GM19351 (cell line): ENCODE results near the gene RAPH1.

Source experiments
- ATAC-seq: cut with Tn5 transposase; IDR thresholded peaks from one replicate; pipeline ENCODE4 v1.9.1; 2021; ENCODE audit warnings: mild to moderate bottlenecking, moderate library complexity; ENCODE audit not compliant: unreplicated experiment

The RAPH1 gene

DNA sequence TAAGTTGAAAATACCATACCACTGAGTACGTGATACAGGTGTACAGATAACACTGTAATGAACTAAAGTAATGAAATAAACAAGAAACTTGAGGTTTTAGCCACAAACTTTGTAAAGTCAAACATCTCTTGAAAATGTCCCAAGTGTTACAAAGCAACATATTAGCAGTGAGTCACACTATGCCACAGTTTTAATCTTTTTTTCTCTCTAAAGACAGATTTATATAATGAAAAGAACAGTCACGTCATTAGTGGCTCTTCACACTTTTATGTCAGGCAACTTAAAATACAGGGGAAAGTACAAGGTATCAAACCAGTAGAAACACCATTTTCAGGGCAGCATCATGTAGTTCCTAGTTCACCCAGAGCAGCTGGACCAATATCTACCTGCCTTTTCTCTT lies 42.1 kb downstream of the RAPH1 start:
- peak; percentile 53 for ATAC-seq

DNA sequence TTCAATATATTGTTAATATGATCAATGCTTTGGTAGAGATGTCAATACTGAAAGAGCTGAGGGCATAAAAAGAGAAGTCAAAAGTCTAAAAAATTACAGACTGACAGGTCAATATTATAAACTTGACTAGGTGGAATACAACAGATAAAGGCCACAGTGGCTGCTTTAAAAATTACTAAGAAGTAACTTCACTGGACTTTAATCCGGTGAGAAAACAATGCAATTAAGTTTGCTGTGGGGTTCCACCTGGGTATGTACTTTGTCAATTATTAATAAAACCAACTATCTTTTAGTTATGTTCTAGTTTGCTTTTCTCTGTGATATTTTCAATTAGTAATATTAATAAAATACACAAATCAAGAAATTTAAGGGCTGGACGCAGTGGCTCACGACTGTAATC lies 44.7 kb downstream of the RAPH1 start:
- ATAC-seq, result no peak

DNA sequence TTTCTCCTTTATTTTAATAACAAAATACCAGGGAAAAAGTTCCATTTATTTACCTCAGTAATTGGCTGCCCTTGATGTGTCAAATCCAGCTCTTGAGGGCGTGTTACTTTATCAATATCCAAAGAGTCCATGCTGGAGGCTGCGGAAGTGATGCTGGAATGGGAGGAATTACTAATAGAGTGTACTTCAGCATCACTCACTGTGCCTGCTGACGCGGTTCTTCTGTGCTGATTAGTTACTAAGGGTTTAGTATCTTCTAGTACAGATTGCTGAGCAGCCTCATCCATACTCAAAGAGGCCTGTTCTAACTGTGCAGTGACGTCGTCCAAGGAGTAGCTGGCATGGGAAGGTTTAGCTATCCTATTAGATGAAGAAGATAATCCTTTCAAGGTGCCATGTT lies 45.6 kb downstream of the RAPH1 start:
- no peak for ATAC-seq

DNA sequence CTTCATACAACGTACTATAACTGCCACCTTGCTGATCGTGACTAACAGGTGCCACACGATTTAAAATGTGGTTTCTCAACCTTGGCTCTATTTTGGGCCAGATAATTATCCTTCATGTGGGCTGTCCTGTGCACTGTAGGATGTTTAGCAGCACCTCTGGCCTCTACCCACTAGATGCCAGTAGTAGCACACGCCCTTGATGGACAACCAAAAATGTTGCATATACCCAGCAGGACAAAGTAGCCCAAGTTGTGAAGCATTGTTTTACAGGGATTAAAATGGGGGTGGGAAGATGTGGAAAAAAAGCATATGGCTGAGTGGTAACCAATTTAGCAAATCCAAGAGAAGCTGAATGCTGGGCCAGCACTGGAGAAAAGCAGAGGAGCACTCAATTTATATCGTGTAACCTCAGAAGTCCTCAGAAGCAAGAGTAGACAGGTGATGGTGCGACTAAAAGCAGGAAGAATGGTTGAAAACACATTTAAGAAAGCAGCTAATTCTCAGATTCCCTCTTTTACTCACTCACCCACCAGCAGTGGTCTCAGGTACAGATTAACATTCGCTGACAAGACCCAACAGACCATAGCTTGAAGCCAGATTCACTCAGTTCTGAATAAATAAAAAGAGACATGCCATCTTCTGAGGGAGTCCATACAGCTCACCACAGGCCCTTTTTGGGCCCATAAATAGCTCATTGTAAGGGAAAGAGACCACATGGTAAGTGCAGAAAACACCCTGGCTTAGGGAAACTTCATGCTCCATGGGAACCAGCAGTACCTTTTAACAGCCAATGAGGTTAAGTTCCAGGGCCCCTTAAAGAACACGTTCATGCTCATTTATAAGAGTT lies 50.6 kb downstream of the RAPH1 start:
- ATAC-seq, result peak; percentile 89

DNA sequence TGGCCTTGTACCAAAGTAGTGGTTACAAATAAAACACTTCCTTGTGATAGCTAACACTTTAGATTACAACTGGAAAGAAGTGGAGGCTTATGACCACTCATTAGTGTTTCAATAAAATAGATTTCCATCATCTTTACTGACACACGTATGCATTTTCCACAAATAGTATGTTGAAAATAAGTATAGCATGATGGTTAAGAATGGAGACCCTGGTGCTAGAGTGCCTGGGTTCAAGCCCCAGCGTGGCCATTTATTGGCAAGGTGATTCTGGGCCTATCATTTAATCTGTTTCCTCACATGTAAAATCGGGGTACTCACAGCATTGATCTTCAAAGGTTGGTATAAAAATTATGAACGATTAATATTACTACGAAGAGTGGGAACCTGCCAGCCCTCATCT lies 54.5 kb downstream of the RAPH1 start:
- ATAC-seq, result no peak

DNA sequence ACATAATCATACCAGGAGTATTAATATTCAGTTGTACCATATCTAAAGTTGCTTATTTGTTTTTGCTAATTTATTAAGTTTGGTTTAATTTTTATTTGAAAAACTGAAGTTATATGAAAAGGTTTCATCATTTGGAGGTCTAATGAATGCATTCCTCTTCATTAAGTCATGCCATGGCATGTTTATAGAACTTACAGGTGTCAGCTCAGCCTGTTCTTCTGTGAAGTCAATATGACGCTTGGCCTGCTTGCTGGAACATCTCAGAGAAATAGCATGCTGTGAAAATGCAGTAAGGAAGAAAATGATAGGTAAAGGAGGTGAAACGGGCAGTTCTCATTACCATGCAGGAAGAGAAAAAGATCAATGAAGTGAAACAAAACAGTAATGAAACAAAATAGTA lies 58.2 kb downstream of the RAPH1 start:
- ATAC-seq, result no peak

DNA sequence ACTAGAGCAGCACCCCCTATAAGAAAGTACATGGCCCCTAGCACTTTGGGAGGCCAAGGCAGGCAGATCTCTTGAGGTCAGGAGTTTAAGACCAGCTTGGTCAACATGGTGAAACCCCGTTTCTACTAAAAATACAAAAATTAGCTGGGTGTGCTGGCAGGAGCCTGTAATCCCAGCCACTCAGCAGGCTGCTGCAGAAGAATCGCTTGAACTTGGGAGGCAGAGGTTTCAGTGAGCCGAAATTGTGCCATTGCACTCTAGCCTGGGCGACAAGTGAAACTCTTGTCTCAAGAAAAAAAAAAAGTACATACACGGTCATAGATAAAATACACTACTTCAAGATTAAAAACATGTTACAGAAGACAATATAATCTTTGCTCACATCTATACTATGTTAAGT lies 63.8 kb downstream of the RAPH1 start:
- ATAC-seq, result no peak

DNA sequence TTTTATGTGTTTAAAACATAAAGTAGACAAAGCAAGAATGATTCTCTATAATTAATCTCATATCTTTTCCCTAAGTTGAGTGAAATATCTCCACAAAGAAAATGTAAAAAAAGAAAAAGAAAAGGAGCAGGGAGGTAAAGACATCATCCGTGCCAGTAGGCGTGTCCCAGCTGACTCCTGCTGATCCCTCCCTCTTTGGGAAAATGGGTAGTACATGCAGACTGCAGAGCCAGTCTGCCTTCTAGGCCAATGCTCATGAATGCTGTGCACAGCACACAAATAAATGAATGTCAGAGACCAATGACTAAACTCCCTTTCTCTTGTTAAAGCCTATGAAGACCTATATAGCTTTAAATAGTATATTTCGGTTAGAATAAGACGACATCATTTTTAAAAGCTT lies 64.7 kb downstream of the RAPH1 start:
- ATAC-seq, result no peak

DNA sequence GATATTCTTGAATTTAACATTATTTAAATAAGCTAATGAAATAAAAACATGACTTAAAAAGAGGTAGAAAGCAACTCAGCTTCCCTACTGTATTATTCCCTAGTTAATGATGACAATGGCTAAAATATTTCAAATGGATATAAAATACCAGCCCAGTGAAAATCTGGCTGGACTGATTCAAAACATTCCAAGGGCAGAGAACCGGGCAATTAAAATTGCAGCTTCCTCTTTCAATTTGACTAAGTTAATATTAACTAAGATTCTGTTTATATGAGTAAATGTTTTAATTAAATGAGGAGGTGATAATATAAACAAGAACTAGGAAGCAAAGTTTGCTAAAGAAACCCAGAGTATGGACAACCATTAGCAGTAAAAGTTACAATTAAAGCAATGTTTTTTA lies 65.6 kb downstream of the RAPH1 start:
- no peak for ATAC-seq

DNA sequence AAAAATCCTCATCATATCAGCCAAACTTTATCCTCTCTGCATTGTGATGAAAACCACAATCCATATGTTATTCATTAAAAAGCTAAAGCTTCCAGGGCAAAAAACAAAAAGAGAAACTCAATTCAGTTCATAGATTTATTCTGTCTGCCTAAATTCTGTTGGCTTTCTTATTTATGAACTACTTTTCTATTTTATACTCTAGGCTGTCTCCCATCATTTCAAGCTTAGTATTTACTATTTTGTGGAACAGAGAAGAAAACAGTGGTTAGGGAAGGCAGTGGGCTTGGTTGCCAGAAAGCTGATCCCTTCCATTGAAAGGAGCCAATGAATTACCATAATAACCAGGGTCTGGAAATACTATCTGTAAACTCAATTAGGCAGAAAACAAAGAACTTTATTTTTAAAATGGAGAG lies 71.8 kb downstream of the RAPH1 start:
- ATAC-seq, result no peak

DNA sequence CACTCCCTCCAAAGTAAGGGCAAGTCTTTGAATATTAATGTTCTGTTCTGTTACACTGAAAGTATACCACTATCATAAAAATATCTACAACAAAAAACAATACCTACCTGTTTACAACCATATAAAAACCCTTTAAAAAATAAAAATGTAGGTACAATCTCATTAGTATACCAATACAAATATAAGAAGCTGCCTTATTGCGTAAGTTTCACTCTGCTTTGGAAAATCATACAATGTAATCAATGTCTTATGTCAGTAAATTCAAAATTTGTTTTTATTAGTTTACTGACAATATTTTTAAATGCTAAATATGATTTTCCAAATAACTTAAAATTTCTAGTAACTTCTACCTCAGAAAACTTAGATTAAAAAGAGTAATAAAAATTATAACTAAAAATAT lies 72.8 kb downstream of the RAPH1 start:
- ATAC-seq, result no peak

DNA sequence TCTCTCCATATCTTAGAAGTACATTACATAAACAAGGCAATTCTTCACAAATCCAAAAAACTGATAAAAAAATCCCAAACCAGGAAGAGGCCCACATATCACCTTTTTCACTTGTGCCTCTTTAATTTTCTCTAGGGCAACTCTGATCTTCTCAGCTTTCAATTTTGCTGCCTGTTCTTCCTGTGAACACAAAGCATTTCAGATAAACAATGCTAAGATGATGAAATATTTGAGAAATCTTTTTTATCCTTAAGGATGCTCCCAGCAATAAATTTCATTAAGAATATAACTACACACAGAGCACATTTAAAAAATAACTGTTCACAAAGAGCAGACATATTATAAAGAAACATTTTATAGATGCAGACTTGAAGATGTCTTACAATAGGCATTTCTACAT lies 73.4 kb downstream of the RAPH1 start:
- ATAC-seq, result no peak

DNA sequence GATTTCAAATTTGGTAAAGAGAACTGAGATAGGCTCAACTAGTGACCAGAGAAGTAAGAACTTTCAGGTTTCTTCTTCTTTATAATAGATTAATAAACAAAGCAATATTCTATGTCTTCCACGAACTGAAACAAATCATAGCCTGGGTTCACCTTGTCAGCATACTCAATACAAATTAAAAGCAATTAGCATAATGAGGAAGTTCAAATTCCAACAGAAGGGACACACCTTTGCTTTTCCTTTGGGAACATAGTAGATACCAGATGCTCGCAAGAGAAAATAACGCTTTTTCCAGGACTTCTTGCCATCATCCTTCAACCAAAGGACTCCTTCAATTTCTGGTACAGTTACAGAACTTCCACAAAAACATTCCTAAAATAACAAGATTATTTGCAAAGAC lies 79.9 kb downstream of the RAPH1 start:
- no peak for ATAC-seq

DNA sequence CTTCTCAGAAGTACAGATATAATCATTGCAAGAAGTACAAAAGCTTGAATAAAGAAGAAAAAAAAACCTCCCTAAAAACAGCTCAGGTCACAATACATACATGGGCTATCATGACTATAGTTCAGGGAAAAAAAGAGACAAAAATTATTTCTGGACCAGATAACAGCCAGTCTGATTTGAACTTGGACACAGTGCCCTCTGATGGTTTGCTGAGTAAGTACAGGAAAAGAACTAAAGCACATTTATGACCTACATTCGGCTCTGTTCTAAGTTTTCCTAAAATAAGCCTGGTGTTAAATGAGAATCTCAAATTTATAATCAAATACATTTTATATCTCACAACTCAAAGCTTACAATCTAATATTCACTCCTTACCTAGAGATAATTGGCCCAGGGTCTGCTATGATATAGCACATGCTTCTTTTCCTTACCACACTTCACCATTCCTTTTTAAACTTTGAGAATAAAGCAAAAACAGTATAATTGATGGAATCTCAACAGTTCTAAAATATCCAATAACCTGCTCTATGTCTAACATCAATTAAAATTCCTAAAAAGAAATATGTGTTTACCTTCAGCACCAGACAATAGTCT lies 81.1 kb downstream of the RAPH1 start:
- ATAC-seq, result no peak

DNA sequence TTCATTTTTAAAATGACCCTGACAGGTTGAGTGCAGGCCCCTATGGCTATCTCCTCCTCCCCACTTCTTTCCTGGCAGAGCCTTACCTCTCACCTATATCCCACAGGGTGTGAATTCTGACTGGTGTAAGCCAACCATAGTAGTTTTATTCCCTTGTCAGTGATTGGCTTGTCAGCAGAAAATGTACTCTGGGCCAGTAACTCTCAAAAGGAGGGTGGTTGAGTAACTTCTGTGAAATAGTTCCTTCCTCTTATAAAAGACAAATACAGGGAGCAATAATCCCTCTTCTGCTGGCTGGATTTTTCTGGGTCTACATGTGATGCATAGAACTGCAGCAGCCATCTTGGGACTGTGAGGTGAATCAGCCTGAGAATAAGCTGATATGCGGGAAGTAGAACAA lies 83.4 kb downstream of the RAPH1 start:
- no peak for ATAC-seq

DNA sequence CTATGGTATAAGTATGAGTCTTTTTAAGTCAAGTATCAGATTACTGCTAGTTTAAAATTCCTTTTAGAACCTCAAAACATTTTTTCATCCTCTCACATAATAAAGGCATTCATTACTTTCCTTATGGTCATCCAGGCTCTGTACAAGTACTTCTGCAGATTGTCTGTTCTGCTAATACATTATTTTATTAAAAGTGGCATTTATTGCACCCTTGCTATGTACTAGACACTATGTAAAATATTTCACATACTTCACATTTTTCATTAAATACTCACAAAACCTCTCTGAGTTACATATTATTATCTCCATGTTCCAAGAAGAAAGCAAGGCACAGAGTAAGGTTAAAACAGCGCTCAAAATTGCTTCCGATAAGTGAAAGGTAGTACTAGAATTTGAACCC lies 84.1 kb downstream of the RAPH1 start:
- no peak for ATAC-seq

DNA sequence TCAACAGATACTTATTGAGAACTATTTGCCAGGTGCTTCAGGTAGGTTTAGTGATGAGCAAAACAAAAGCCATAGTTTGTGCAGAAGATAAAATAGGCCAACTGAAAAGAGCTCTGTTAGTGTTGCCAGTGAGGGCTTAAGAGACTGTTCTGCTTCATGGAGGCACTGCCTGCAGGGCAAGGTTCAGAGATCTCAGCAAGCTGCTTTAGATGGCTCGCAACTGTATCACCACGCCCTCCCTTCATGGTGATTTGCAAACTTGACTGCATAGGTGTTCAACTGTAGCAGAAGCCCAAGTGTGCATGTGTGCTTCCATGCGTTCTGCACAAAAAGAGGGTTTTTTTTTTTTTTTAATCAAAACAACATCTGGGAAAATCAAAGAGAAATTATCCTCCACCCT lies 84.5 kb downstream of the RAPH1 start:
- no peak for ATAC-seq

DNA sequence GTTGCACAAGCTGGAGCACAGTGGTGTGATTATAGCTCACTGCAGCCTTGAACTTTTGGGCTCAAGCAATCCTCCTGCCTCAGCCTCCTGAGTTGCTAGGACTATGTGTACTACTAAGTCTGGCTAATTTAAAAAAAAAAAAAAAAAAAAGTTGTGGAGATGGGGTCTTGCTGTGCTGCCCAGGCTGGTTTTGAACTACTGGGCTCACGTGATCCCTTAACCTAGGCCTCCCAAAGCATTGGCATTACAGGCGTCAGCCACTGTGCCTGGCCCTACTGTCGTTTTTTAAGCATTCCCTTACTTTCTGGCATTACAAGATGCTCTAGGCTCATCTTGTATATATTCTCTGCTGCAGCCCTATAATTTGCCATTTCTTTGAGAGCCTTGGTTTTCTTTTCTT lies 88.3 kb downstream of the RAPH1 start:
- ATAC-seq, result no peak

DNA sequence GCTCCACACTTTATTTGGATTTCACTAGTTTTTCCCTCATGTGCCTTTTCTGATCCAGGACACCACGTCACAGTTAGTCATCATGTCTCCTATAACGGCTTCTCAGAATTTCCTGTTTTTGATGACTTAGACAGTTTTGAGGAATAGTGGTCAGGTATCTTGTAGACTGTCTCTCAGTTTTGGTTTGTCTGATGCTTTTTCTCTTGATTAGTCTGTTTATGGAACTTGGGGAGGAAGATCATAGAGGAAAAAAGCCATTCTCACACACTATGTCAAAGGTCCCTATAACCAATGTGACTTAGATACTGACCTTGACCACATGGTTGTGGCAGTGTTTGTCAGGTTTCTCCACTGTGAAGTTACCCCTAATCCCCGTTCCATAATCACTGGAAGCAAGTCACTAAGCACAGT lies 89.0 kb downstream of the RAPH1 start:
- no peak for ATAC-seq

DNA sequence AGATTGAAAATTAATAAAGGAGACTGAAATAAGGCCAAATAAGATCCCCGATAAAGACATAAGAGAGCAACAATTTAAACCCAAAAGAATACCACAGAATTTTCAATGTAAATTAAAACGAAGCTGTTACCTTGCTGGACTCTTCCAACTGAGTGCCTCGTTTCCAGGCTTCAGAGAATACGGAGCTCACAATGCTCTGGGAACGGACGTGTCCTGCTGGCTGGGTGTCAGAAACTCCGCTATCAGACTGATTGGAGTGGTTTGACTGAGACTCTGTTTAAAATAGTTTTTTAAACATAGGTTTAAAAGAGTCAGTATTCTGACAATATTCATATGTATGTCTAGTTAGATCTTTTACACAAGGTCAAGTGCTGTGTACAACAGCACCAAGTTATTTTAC lies 90.4 kb downstream of the RAPH1 start:
- no peak for ATAC-seq

DNA sequence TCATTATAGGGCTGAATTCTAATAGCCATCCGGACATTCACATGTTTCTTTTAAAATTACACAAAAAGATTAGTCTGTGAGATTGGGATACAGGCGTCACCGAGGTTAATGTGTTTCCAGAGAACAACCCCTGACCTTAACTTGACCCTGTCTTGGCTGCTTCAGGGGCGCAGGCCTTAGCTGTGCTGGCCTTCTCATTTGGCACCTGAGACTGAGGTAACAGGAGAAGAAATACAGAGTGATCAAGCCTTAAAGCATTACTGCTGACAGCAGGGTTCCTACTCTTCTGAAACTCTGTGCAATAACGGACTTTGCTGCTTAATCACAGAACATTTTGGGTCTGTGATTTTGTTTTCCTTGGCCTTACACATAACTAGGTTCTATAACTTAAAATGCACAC lies 92.6 kb downstream of the RAPH1 start:
- no peak for ATAC-seq

DNA sequence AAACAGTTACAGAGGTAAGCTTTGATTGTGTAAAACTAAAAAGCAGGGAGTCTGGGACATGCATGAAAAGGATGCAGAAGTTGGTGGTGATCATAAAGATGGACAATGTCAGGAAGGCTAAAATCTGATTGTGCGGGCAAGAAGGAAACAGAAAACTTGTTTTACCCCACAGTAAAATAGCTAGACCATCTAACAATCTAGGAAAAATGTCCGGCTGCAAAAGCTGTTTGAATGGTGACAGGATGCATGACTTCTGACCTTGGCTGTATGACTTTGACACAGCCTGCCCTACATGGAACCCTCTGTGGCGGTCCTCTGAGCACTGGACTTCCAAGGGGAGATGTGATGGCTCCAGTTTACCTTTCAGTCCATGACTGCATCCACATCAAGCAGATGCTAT lies 93.6 kb downstream of the RAPH1 start:
- no peak for ATAC-seq

DNA sequence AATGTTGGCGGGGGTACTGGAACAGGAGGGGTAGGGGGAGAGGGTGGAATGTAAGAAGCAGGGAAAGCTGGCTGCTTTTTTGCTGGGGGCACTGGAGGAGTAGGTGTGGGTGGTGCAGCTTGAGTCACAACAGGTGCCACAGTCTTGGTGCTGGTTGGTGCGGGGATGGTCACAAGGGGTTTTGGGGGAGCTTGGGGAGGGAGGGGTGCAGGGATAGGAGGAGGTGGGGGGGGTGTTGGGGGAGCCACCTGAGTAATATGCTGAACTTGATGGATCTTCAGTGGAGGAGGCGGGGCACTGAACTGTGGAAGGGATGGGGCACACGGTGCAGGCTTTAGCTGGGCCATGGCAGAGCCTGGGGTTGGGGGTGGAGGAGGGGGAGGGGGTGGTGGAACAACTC lies 94.4 kb downstream of the RAPH1 start:
- no peak for ATAC-seq
